ENCODE measurements around the gene ADAMTS16. TPM values are rescaled to one million over a fixed set of nuclear protein-coding genes. Genes with fewer than 3 reads are reported as not detected.

The ADAMTS16 gene
- total RNA-seq, 4 donors from 2014 or later = 0.27 to 0.94 TPM; not detected in 2

- ATAC-seq = no peak
These were observed 133.8 kb downstream of the ADAMTS16 start for GRCh38 chr5:5273976-5274375.

GRCh38 chr5:5275211-5275610 lies 135.1 kb downstream of the ADAMTS16 start:
- Histone ChIP-seq H3K27me3 (no peaks in the 10 kb centered on the region), H3K36me3 (no peaks in the 10 kb centered on the region), H3K4me3 (no peak overlapping the region), H3K4me1 (peaks cover 0 to 13% (median 0%) of the 10 kb centered on the region in 3 donors), H3K27ac (no peak overlapping the region), H3K9me3 (peaks cover 0 to 4% (median 0%) of the 10 kb centered on the region in 3 donors)
- 13 to 38% methylated on average over 1 of the region's 1 CpG for WGBS, 2 donors (ENCODE audit: low coverage in 1 of 2)
- ATAC-seq = no peak
- TF ChIP-seq EP300 (IDR thresholded peaks at IDR 0.05) (no peak), POLR2AphosphoS5 (IDR thresholded peaks at IDR 0.05) (no peak), CTCF (IDR thresholded peaks at IDR 0.05) (no peak), POLR2A (IDR thresholded peaks at IDR 0.05) (no peak)

More at GRCh38 chr5:5273976-5274375, 133.8 kb downstream of the ADAMTS16 start:
- no peak for TF ChIP-seq EP300 (IDR thresholded peaks at IDR 0.05)
- TF ChIP-seq POLR2AphosphoS5 (IDR thresholded peaks at IDR 0.05) = no peak
- no peak for TF ChIP-seq POLR2A (IDR thresholded peaks at IDR 0.05)
- TF ChIP-seq CTCF (IDR thresholded peaks at IDR 0.05) = no peak
- H3K9me3 ChIP-seq = peaks cover 0 to 4% (median 0%) of the 10 kb centered on the region in 3 donors
- H3K27me3 ChIP-seq = peaks cover 8% of the 10 kb centered on the region
- H3K4me1 ChIP-seq = peaks cover 0 to 13% (median 0%) of the 10 kb centered on the region in 3 donors
- H3K4me3 ChIP-seq = no peak overlapping the region
- no peak overlapping the region for H3K27ac ChIP-seq
- 78 to 90% methylated on average over 1 to 5 of the region's 5 CpGs for WGBS, 2 donors (ENCODE audit: low coverage in 1 of 2)
- no peaks in the 10 kb centered on the region for H3K36me3 ChIP-seq

- TF ChIP-seq CTCF (IDR thresholded peaks at IDR 0.05) = no peak
- no peak for TF ChIP-seq EP300 (IDR thresholded peaks at IDR 0.05)
- TF ChIP-seq POLR2AphosphoS5 (IDR thresholded peaks at IDR 0.05) = no peak
- TF ChIP-seq POLR2A (IDR thresholded peaks at IDR 0.05) = no peak
These were observed 136.3 kb downstream of the ADAMTS16 start for GRCh38 chr5:5276430-5276829.

GRCh38 chr5:5276951-5277517 lies 136.9 kb downstream of the ADAMTS16 start:
- H3K4me1 ChIP-seq = no peaks in the 10 kb centered on the region
- ATAC-seq = no peak
- no peak for TF ChIP-seq POLR2AphosphoS5 (IDR thresholded peaks at IDR 0.05)
- no peak for TF ChIP-seq POLR2A (IDR thresholded peaks at IDR 0.05)
- no peak for TF ChIP-seq CTCF (IDR thresholded peaks at IDR 0.05)
- no peak for TF ChIP-seq EP300 (IDR thresholded peaks at IDR 0.05)
- WGBS, 2 donors (ENCODE audit: low coverage in 1 of 2) = 74 to 77% methylated on average over 9 to 12 of the region's 12 CpGs
- H3K36me3 ChIP-seq = no peaks in the 10 kb centered on the region
- H3K9me3 ChIP-seq = no peaks in the 10 kb centered on the region
- no peak overlapping the region for H3K27ac ChIP-seq
- H3K4me3 ChIP-seq = no peak overlapping the region
- no peaks in the 10 kb centered on the region for H3K27me3 ChIP-seq

More at GRCh38 chr5:5276430-5276829, 136.3 kb downstream of the ADAMTS16 start:
- H3K36me3 ChIP-seq = no peaks in the 10 kb centered on the region
- H3K9me3 ChIP-seq = no peaks in the 10 kb centered on the region
- peaks cover 0 to 6% (median 0%) of the 10 kb centered on the region in 3 donors for H3K4me1 ChIP-seq
- ATAC-seq = no peak
- H3K27ac ChIP-seq = no peak overlapping the region
- no peak overlapping the region for H3K4me3 ChIP-seq
- H3K27me3 ChIP-seq = no peaks in the 10 kb centered on the region
- 79 to 93% methylated on average over 5 to 8 of the region's 8 CpGs for WGBS, 2 donors (ENCODE audit: low coverage in 1 of 2)

GRCh38 chr5:5278201-5278814 lies 138.2 kb downstream of the ADAMTS16 start:
- Histone ChIP-seq H3K4me1 (no peaks in the 10 kb centered on the region), H3K4me3 (no peak overlapping the region), H3K9me3 (peaks cover 0 to under 1% (median 0%) of the 10 kb centered on the region in 3 donors), H3K27ac (no peak overlapping the region), H3K27me3 (no peaks in the 10 kb centered on the region), H3K36me3 (no peaks in the 10 kb centered on the region)
- TF ChIP-seq CTCF (IDR thresholded peaks at IDR 0.05) (no peak), POLR2AphosphoS5 (IDR thresholded peaks at IDR 0.05) (no peak), POLR2A (IDR thresholded peaks at IDR 0.05) (no peak), EP300 (IDR thresholded peaks at IDR 0.05) (no peak)
- no peak for ATAC-seq
- 84 to 87% methylated on average over 3 to 4 of the region's 4 CpGs for WGBS, 2 donors (ENCODE audit: low coverage in 1 of 2)
